ENCODE measurements around the gene FHAD1. TPM values are rescaled to one million over a fixed set of nuclear protein-coding genes. Genes with fewer than 3 reads are reported as not detected.

FHAD1 gene
- polyA plus RNA-seq, 1 of the 3 experiments (the other 2 are of a cell fraction): 0.48 TPM

DNA sequence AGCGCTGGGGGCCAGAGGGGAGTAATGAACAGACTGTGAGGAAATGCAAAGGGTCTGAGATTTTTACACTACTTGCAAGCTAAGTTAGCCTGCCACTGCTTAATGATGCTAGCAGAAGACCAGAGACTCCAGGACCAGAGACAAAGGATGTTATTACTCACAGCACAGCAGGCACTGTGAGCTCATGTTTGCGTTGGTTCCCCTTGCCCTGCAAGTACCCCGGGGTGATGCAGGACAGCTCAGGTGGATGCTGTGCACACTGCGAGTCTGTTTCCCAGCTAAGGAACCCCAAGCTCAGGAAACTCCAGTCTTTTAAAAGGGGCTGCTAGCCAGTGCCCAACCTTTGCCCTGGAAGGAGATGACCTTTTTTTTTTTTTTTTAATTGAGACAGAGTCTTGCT lies 1.2 kb downstream of the FHAD1 start:
- TF ChIP-seq POLR2AphosphoS5 (IDR thresholded peaks at IDR 0.05; ENCODE audit: low read depth, low read length): no peak
- Histone ChIP-seq H3K4me1 (ENCODE audit: control insufficient read depth in 1 of 2, insufficient read depth in 2 of 2, low read depth in 1 of 2, low read length in 1 of 2) (peaks cover 0 to 18% of the 10 kb centered on the region in 2 experiments; a peak in 1 of 4 replicates), H3K27ac (ENCODE audit: low read depth in 2 of 2, low read length in 1 of 2) (no peak overlapping the region), H3K4me3 (ENCODE audit: low read depth in 2 of 2, low read length in 1 of 2) (no peak overlapping the region), H3K27me3 (ENCODE audit: insufficient read depth) (no peaks in the 10 kb centered on the region), H3K79me2 (ENCODE audit: insufficient read depth) (no peaks in the 10 kb centered on the region), H3F3A (replicated peaks; ENCODE audit: insufficient read depth) (no peaks in the 10 kb centered on the region), H3K4me2 (no peak overlapping the region), H3K36me3 (replicated peaks in 1 of 2; ENCODE audit: control insufficient read depth in 1 of 2, insufficient read depth in 2 of 2, low read length in 1 of 2) (no peaks in the 10 kb centered on the region), H3K9ac (no peak overlapping the region), H4K20me1 (ENCODE audit: insufficient read depth) (no peaks in the 10 kb centered on the region), H3K9me3 (no peaks in the 10 kb centered on the region), H2AFZ (ENCODE audit: low read depth) (no peak overlapping the region), H3K9me2 (no peaks in the 10 kb centered on the region)
- DNase-seq: no peak
- ChIA-PET POLR2A (interaction anchor here (1.4 kb wide), 1 partner anchor 54 kb away, joined by 4 read pairs; no protein-coding TSS in a partner anchor), CTCF (interaction anchor here (1.1 to 3.4 kb wide), 5 partner anchors 9 to 96 kb away, joined by 3 to 18 read pairs (median 5); partner anchors contain the start of gene TMEM51)
- 97% methylated on average over 4 of the region's 4 CpGs for WGBS (ENCODE audit: low lambda C conversion rate)

GRCh38 chr1:15249081-15249480 lies 2.1 kb downstream of the FHAD1 start:
- Histone ChIP-seq H3K4me1 (ENCODE audit: control insufficient read depth in 1 of 2, insufficient read depth in 2 of 2, low read depth in 1 of 2, low read length in 1 of 2) (peaks cover 0 to 14% of the 10 kb centered on the region in 2 experiments; a peak in 1 of 4 replicates), H3K4me3 (ENCODE audit: low read depth in 2 of 2, low read length in 1 of 2) (no peak overlapping the region), H3K9ac (no peak overlapping the region), H3K9me3 (no peaks in the 10 kb centered on the region), H3K36me3 (replicated peaks in 1 of 2; ENCODE audit: control insufficient read depth in 1 of 2, insufficient read depth in 2 of 2, low read length in 1 of 2) (no peaks in the 10 kb centered on the region), H2AFZ (ENCODE audit: low read depth) (no peak overlapping the region), H3K27me3 (ENCODE audit: insufficient read depth) (no peaks in the 10 kb centered on the region), H3K27ac (ENCODE audit: low read depth in 2 of 2, low read length in 1 of 2) (no peak overlapping the region), H3K79me2 (ENCODE audit: insufficient read depth) (no peaks in the 10 kb centered on the region), H4K20me1 (ENCODE audit: insufficient read depth) (no peaks in the 10 kb centered on the region), H3F3A (replicated peaks; ENCODE audit: insufficient read depth) (no peaks in the 10 kb centered on the region), H3K4me2 (no peak overlapping the region), H3K9me2 (no peaks in the 10 kb centered on the region)
- ChIA-PET POLR2A (no interaction called here), CTCF (interaction anchor here (3.4 kb wide), 1 partner anchor 23 kb away, joined by 18 read pairs; no protein-coding TSS in a partner anchor)
- WGBS (ENCODE audit: low lambda C conversion rate): 86% methylated on average over 5 of the region's 5 CpGs
- TF ChIP-seq CHD2 (IDR thresholded peaks at IDR 0.05; ENCODE audit: low read length, partially characterized antibody) (no peak), YY1 (IDR thresholded peaks at IDR 0.05; ENCODE audit: low read depth) (no peak), TEAD4 (IDR thresholded peaks at IDR 0.05; ENCODE audit: borderline replicate concordance, insufficient read depth) (no peak), EZH2phosphoT487 (IDR thresholded peaks at IDR 0.05; ENCODE audit: borderline replicate concordance, low read depth) (no peak), SIN3A (IDR thresholded peaks at IDR 0.05; ENCODE audit: borderline replicate concordance, low read depth, low read length) (no peak), GABPA (IDR thresholded peaks at IDR 0.05; ENCODE audit: low read depth) (no peak), REST (IDR thresholded peaks at IDR 0.05; ENCODE audit: low read depth, low read length) (no peak), MEF2A (IDR thresholded peaks at IDR 0.05; ENCODE audit: borderline replicate concordance, low read depth) (no peak), SMC3 (IDR thresholded peaks at IDR 0.05; ENCODE audit: low read depth, low read length) (no peak)
- TF ChIP-seq, protein P1, sequence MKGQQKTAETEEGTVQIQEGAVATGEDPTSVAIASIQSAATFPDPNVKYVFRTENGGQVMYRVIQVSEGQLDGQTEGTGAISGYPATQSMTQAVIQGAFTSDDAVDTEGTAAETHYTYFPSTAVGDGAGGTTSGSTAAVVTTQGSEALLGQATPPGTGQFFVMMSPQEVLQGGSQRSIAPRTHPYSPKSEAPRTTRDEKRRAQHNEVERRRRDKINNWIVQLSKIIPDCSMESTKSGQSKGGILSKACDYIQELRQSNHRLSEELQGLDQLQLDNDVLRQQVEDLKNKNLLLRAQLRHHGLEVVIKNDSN (IDR thresholded peaks at IDR 0.05; ENCODE audit: borderline replicate concordance, low read depth): no peak
- no peak for DNase-seq

Data from SK-N-SH (cell line).